Measurements from ENCODE around the gene SLC50A1. TPM values are rescaled to one million over a fixed set of nuclear protein-coding genes. Genes with fewer than 3 reads are reported as not detected.

The SLC50A1 gene
- total RNA-seq, result 18.8 and 22.9 TPM in 2 replicates

GRCh38 chr1:155135415-155136028, at the start of gene SLC50A1:
Gene SLC50A1, plus strand, starts transcription at chr1:155135852. Its CDS starts 60 bp downstream, at chr1:155135912.

GRCh38 chr1:155127105-155127966, 8.3 kb upstream of the SLC50A1 start, which contains the start of gene EFNA1:
Gene EFNA1, plus strand, starts transcription at chr1:155127876. Its CDS starts 102 bp downstream, at chr1:155127978.

GRCh38 chr1:155139895-155140629, 4.4 kb downstream of the SLC50A1 start, which contains the start of gene DPM3:
Gene DPM3, minus strand, starts transcription at chr1:155140531. Its CDS starts 291 bp downstream, at chr1:155140240.

GRCh38 chr1:155172732-155173477, 37.3 kb downstream of the SLC50A1 start, which contains the start of gene KRTCAP2:
Gene KRTCAP2, minus strand, starts transcription at chr1:155173304. Its CDS starts 80 bp downstream, at chr1:155173224.

GRCh38 chr1:155173478-155174323, 38.0 kb downstream of the SLC50A1 start, which contains the start of gene TRIM46:
Gene TRIM46, plus strand, starts transcription at chr1:155173849. Its CDS starts 118 bp downstream, at chr1:155173967.

Other genes starting within 250 kb of the SLC50A1 start
- 7.9 and 9.6 TPM in 2 replicates for gene PMVK, start 199.1 kb upstream of the SLC50A1 start, total RNA-seq
- gene PBXIP1, start 179.8 kb upstream of the SLC50A1 start, total RNA-seq, result 127 and 136 TPM in 2 replicates
- 11.1 and 11.7 TPM in 2 replicates for gene PYGO2, start 174.1 kb upstream of the SLC50A1 start, total RNA-seq
- 432 and 457 TPM in 2 replicates for gene SHC1, start 165.1 kb upstream of the SLC50A1 start, total RNA-seq
- 26.8 and 39.6 TPM in 2 replicates for gene CKS1B, start 161.2 kb upstream of the SLC50A1 start, total RNA-seq
- gene FLAD1, start 152.5 kb upstream of the SLC50A1 start, total RNA-seq, result 13.0 and 21.8 TPM in 2 replicates
- gene LENEP, start 142.3 kb upstream of the SLC50A1 start, total RNA-seq, result 0.33 TPM in 1 of 2 replicates, not detected in the other
- 27.9 and 31.9 TPM in 2 replicates for gene ZBTB7B, start 133.1 kb upstream of the SLC50A1 start, total RNA-seq
- 0.07 TPM in 1 of 2 replicates, not detected in the other for gene DCST2, start 102.1 kb upstream of the SLC50A1 start, total RNA-seq
- not detected in 2 replicates for gene DCST1, start 102.0 kb upstream of the SLC50A1 start, total RNA-seq
- gene ADAM15, start 84.5 kb upstream of the SLC50A1 start, total RNA-seq, result 113 and 152 TPM in 2 replicates
- gene EFNA4, start 72.1 kb upstream of the SLC50A1 start, total RNA-seq, result 4.6 and 6.5 TPM in 2 replicates
- gene EFNA3, start 57.0 kb upstream of the SLC50A1 start, total RNA-seq, result 3.1 and 4.2 TPM in 2 replicates
- 1.0 and 3.7 TPM in 2 replicates for gene EFNA1, start 8.0 kb upstream of the SLC50A1 start, total RNA-seq
- 18.4 and 18.5 TPM in 2 replicates for gene DPM3, start 4.7 kb downstream of the SLC50A1 start, total RNA-seq
- gene KRTCAP2, start 37.5 kb downstream of the SLC50A1 start, total RNA-seq, result 137 and 153 TPM in 2 replicates
- gene TRIM46, start 38.0 kb downstream of the SLC50A1 start, total RNA-seq, result 5.2 and 12.0 TPM in 2 replicates
- 32.0 and 94.1 TPM in 2 replicates for gene THBS3, start 72.0 kb downstream of the SLC50A1 start, total RNA-seq
- gene MTX1, start 72.8 kb downstream of the SLC50A1 start, total RNA-seq, result 29.9 and 34.6 TPM in 2 replicates
- 11.1 and 20.4 TPM in 2 replicates for gene ENTREP3, start 119.6 kb downstream of the SLC50A1 start, total RNA-seq
- gene SCAMP3, start 126.5 kb downstream of the SLC50A1 start, total RNA-seq, result 51.1 and 69.8 TPM in 2 replicates
- gene CLK2, start 137.7 kb downstream of the SLC50A1 start, total RNA-seq, result 33.0 and 36.0 TPM in 2 replicates
- gene HCN3, start 141.6 kb downstream of the SLC50A1 start, total RNA-seq, result 0.91 and 1.4 TPM in 2 replicates
- gene PKLR, start 165.6 kb downstream of the SLC50A1 start, total RNA-seq, result under 0.01 TPM in 1 of 2 replicates, not detected in the other
- gene FDPS, start 173.0 kb downstream of the SLC50A1 start, total RNA-seq, result 106 and 139 TPM in 2 replicates
- gene RUSC1, start 185.0 kb downstream of the SLC50A1 start, total RNA-seq, result 16.7 and 19.0 TPM in 2 replicates